Stimulated activated CD8-positive, alpha-beta memory T cell treated with anti-CD3 and anti-CD28 coated beads, Interleukin-4, amount 100 ng/mL, for 1 hour (primary cell): ENCODE results near the gene MECR.
A peak's percentile ranks its signal among the peaks of the same experiment; 100 is the strongest.
"Not testable (repeated sequence)": the region's sequence is repeated elsewhere in the genome, so short reads cannot be mapped to it uniquely, and the experiment has no call there.

Experiments
- DNase-seq, 2 donors: peaks; one replicate each; pipeline ENCODE4 v3.0.0-alpha.2; 2020; ENCODE audit warnings: low read depth in 2 of 2, low spot score in 1 of 2

Gene MECR

DNA sequence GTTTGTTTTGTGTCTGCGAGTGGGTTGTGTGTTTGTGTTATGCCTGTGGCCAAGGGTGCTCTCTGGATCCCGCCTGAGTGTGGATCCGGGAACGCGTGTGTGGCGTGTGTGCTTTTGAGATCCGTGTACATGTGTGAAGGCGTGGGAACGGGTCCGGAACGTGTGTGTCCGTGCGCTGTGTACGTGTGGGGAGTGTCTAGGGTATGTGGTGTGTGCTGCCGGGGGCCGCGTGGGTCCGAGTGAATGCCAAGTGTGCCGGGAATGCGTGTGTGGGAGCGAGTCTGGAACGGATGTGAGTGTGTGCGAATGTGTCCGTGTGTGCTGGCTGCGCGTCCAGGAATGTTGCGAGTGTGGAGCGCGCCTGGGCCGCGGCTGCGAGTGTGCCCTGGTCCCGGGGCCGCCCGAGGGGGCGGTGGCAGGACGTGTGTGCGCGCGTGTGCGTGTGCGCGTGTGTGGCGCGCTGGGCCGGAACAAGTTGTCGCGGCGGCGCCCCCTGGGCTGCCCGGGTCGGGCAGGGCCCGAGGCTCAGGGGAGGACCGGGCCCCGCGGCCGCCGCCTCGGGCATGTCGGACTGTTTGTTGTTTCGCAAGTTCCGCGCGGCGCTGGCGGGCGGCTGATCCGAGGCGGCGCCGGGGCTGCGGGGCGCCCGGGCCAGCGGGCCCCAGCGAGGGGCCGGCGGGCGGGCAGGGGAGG lies 6.5 kb upstream of the MECR start:
- no peak for DNase-seq

DNA sequence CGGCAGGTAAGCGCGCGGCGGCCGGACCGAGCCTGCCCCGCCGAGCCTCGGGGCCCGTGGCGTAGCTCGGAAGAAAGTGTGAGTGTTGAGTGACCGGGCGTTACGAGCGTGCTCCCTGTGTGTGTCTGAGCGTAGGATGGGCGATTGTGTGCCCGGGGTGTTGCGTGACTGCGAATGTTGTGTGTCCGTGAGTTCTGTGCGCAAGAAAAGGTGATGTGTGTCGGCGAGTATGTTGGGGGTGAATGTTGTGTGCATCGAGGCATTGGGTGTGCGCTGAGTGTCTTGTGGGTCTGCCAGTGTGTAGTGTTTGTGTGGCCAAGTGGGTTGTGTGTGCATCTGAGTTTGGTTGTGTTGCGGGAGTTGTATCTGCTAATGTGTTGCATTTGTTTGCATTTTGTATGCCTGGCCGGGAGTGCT lies 6.0 kb upstream of the MECR start:
- no peak for DNase-seq

DNA sequence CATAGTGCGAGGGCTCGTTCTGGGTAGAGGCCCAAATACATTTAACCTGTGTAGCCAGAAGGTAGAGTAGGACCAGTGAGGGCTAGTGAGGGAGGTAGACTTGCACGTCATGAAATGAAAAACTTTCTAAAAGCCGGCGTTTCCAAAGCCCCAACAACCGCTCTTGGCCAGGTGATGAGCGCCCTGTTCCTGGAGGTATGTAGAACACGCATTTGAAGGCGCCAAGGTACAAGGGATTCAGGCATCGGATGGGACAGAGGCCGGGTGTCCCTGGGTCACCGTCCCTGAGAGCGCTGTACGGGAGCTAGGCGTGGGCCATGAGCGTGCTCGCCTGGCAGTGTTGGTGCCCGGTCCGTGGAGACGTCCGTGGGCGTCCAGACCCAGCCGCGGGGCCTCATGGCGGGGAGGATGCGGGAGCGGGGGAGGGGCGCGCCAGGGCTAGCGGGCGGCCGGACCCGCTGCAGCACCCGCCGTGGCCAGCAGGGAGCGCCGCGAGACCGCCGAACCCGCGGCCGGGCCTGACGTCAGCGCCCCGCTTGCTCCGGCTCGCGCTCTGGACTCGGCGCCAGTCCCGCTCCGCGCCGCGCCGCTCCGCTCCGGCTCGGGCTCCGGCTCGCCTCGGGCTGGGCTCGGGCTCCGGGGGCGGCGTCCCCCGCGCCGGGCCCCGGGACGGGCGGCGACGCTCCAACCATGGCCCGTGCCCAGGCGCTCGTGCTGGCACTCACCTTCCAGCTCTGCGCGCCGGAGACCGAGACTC lies 5.4 kb upstream of the MECR start, which contains the start of gene PTPRU:
Gene PTPRU, plus strand, starts transcription at position 568 of the 757 bp plus-strand sequence. Its CDS starts 123 bp downstream, at position 691.
- peak; percentile 50 to 66 for DNase-seq

DNA sequence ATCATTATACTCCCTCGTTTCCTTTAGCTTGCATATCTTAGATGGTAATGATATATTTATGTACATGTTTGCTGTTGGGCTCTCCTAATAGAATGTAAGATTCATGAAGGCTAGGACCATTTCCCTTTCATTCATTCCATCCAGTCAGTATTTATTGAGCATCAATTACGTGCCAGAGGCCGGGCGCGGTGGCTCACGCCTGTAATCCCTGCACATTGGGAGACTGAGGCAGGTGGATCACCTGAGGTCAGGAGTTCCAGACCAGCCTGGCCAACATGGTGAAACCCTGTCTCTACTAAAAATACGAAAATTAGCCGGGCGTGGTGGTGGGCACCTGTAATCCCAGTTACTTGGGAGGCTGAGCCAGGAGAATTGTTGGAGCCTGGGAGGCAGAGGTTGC lies 4.1 kb upstream of the MECR start:
- DNase-seq = not testable (repeated sequence)

DNA sequence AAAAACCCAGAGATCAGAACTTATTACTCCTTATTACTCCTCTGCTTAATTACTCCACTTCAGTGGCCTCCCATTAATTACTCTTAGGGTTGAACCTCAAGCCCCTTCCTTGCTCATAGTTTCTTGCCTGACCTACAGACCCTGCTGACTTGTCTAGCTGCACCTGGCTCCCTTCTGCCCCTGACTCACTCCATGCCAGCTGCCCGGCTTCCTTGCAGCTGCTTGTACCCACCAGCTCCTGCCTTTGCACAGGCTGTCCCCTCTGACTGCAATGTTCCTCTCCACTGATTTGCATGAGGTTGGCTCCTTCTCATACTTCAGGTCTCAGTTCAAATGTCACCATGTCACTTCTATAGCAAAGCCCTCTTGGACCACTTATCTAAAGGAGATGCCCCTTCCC lies 3.7 kb upstream of the MECR start:
- DNase-seq = no peak

DNA sequence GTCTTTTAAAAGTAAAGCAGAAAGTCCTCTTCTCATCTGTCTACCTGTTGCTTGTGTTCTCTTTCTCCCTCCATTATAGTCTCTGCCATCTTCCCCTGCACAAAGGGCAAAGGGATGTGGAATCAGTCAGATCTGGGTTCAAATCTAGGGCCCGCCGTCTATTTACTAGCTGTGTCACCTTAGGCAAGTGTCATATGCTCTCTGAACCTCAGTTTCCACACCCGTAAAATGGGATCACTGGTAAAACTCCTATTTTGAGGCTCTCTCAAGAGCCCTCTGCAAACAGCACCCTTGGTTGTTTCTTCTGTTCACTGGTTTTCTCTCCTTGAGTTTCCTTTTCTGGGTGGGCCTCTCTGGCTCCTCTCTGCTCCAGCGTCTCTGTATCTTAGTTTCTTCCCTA lies 3.0 kb upstream of the MECR start:
- no peak for DNase-seq

DNA sequence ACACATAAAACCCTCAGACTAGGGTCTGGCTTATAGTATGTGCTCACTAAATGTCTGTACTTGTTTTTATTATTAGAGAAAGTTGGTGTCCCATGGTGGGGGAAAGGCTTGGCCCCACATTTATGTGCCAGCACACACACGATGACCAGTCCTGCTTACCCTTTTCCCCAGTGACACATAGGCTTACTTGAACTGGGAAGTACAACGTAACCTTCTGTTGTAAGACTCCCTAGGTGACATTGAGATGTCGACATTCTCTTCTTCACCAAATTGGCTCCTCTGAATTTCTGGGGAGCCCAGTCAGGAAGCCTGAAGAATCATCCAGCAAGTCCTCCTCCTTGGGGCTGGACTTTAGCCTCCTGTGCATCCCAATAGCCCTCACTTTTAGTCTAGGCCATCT lies 1.7 kb upstream of the MECR start:
- DNase-seq = no peak

DNA sequence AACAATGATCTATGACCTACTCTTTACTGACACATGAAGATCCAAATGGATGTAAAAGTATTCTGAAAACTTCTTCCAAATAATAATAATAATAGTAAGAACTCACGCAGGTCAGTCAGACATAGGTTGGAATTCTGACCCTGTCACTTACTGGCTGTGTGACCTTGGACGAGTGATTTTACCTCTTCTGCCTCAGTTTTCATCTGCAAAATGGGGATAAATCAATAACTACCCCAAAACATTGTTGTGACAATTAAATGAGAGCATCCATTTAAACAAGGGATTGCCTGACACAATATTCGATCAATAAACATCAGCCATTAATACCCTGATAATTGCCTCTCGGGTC lies 556 bp downstream of the MECR start:
- no peak for DNase-seq

DNA sequence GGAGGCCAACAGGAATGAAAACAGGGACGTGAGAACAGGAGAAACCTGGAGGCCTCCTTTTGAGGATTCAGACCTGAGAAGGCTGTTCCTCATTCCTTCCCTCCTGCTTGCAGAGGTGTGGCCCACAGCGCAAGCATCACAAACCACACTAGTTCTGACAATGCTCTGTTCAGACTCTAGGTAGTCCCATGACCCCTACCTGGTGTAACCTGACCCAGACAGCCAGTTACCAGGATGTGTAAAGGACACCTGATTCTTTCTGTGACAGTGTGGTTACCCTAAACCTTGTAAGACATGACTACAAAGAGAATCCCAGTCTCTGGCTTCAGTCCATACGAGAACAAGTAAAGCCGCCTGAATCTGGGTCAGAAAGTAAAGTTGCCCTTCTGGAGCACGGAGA lies 3.2 kb downstream of the MECR start:
- DNase-seq = no peak

DNA sequence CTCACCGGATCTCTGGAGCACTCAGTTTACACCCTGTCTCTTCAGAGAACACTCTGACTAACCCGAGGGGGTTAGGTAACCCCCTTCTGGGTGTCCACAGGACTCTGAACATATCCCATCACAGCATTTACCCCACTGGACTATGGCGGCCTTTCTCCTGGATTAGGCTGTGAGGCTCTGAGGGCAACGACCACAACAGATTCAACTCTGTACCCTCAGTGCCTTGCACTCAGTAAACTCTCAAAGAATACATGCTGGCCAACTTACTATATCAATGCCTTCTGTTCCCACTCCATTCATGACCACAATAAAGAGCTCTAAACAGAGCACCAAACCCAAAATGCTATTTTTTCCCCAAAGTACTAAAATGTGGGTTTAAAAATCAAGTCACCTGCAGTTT lies 5.4 kb downstream of the MECR start:
- DNase-seq = no peak

DNA sequence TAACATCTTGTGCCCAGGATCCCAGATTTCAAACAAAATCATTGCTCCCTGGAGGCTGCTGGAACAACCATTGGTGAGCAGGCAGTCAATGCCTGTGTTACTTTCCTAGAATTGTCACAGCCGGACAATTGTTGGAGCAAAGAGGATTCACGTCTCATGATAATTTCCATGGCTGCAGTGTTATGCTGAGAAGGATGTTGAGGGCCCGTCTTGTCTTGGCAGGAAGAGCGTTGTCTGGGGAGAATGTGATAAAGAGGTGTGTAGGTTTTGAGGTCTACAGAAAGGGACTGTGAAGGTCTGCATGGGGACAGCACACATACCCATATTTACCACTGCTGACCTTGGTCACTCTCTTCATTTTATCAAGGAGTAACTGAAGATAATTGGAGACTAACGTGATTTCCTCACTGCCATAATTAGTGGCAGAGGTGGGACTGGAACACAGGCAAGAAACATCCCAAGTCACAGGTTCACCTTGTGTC lies 6.3 kb downstream of the MECR start:
- DNase-seq = no peak

DNA sequence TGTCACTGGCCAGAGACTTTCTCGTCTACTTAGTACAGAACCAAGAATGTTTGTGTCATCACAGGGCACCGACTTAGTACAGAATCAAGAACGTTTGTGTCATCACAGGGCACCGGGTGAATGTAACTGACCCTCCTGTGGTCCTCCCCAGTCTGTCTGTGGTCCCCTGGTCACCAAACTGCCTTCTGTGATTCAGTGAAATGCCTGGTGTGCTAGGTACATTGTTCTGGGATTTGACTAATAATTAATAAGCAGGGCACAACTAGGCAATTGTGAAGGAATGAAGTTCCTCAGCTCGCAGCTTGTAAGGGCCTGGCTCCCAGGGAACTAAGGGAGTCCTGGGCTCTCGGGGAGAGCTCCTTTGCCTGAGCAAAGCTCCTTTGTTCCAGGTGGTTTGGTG lies 7.2 kb downstream of the MECR start:
- no peak for DNase-seq

DNA sequence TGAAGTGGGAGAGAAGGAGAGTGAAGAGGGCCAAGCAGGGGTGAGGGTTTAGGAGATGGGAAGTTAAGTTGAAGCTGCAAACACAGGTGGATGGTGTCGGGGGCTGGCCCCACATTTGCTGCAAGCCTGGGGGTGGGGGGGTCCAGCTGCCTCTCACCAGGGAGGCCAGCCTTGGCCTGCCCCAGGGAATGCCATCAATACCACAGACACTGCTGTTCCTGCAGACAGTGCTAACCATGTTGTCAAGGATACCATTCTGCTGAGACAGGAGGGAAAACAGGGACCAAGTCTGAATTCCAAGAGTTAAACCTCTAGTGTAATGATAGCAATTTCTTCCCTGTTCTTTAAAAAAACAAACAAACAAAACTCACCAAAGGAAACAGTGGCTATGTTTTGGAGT lies 8.0 kb downstream of the MECR start:
- DNase-seq = no peak

DNA sequence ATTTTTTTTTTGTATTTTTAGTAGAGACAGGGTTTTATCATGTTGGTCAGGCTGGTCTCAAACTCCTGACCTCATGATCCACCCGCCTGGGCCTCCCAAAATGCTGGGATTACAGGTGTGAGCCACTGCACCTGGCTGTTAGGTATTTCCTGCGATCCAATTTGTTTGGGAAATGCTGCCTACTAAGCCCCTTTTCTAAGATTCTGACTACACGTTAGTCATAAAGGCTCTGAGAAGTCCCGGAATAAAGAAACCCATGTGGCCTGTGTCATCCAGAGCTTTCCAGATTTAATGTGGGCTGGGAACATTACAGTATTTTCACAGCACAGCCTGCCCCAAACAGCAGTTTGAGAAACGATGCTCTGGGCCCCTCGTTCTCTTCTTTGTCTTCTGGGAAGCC lies 8.5 kb downstream of the MECR start:
- not testable (repeated sequence) for DNase-seq

DNA sequence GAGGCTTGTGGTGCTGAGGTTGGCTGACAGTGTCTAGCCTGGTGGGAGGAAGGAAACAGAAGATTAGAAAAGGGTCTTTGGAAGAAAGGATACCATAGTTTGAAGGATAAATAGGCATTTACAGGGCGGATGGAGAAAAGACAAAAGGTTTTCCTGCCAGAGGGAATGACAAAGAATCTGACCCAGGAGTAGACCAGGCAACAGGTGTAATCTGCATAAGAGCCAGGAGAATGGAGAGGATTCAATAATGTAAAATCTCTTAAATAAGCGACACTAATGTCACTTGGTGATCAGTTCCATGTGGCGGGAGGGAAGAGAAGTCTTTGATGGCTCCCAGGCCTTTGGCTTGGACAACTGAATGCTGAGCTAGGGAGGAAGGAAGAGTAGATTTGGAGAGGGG lies 9.4 kb downstream of the MECR start:
- DNase-seq = no peak

DNA sequence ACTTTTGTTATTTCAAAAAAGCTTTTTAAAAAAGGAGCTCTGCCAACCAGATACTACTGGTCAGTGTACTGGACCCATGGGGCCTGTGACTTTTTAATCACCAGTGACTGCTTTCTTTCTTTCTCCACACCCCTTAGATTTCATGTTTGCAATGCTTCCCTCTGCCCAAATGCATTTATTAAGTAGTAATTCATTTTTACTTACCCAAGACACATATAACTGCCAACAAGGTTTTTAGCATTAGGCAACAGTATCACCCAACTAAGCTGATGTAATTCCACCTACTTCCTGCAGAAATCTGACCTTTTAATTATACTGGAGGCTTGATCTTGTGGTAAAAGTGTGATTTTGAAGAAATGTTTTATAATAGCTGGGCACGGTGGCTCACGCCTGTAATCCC lies 12.5 kb downstream of the MECR start:
- DNase-seq = no peak

DNA sequence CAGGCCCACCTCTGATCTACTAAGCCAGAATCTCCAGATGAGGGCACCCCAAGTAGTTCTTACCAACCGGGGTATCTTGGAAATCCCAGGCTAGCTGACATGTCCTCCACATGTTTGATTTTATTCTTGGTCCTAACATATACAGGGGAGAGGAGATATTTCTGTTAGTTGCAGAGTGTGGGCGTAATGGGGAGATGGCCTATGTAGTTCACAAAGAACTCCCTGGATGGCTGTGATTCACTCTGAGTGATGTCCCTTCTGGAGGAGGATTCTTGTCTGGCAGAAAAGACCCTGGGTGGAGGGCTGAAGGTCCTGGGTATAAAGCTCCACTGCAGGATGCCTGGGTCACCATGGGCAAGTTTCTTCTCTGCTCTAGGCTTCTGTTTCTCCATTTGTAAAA lies 13.1 kb downstream of the MECR start:
- DNase-seq = no peak

DNA sequence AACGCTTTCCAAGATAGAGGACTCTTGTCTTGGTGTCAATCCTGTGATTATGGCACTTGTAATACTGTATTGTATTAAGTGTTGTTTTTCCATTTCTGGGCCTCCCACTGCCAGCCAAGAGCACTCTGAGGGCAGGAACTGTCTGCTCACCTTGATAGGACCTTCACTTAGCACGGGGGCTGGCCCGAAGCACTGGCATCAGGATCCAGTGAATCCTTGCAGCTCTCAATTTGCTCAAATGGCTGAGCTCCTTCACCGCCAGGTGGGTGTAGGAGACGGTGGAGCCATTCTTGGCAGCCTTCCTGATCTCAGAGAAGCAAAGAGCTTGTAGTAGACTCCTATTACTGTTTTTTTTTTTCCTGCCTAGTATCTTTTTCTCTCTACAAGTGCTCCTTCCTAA lies 17.7 kb downstream of the MECR start:
- no peak for DNase-seq

DNA sequence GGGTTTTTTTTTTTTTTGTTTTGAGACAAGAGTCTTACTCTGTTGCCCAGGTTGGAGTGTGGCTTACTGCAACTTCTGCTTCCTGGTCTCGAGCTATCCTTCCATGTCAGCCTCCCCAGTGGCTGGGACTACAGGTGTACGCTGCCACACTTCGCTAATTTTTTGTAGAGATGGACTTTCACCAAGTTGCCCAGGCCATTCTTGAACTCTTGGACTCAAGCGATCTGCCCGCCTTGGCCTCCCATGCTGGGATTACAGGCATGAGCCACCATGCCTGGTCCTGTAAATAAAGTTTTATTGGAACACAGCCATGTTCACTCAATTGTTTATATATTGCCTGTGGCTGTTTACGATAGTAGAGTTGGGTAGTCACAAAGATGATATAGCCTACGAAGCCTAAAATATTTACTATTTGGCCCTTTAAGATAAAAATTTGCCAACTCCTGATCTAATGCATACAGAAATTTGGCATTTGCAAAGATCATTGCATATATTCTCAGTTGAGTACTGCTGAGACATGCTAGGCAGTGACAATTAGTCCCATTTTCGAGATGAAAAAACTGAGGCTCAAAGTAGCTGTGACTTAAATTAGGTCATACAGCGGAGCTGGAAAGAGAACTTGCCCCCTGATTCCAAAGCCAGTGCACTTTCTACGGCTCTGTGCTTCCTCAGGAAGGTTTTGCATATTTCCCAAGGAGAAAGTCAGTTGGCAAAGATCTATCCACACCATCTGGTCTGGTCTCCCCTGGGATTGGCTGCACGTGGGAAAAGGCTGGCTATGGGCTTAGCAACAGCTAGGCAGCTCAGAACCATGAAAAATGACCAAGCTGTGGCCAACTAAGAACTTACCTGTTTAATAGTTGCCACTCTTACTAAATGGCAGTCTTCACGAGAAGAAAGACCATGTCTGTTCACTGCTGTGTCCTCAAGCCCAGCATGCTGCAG lies 19.4 kb downstream of the MECR start:
- no peak for DNase-seq

DNA sequence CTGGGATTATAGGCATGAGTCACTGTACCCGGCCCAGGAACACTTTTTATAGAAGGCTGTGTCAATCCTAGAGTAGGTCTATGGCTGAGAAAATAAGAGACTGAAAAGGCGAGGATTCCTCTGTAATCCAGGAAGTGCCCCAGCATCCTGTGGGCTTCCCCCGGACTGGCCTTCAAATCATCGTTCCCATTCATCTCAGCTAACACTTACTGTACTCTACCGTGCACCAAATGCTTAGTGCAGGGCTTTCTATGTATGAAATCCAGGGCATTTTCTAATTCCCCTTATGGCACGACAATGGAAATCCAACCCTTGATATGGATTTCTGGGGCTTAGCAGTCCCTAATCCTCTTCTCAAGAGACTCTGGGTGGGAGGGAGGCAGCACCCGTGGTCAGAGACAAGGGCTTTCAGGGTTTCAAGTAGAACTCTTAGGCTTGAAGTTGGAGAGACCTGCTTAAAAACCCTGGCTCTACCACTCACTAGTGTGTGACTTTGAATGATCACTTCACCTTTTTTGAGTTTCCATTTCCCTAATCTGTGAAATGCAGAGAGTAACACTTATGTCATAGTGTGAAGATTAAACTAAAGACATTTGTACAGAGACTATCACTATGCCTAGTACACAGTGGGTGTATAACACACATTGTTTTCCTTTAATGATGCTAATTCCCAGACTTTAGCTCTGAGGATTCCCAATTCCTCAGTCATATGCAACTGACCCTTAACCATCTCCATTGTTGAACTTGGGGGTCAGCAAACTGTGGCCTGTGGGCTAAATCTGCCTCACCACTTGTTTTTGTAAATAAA lies 20.3 kb downstream of the MECR start:
- no peak for DNase-seq

DNA sequence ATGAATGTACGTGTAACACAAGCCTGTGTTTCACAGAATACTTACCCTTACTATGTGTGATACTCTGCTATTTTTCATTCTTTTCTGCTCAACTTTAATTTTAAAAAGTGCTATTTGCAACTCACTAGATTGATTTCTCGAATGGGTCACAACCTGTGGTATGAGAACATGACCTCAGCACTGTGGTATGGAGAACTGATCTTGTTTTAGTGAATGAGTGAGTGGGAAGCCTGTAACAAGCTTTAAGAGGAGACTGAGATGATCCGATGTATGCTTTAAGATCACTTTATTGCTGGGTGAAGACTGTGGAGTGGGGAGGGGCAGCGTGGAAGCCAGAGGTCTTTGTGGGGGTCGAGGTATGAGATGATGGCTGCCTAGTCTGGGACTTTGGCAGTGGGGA lies 21.6 kb downstream of the MECR start:
- no peak for DNase-seq
